Upper lobe of right lung (tissue), 1 donor: ENCODE results near the gene ASCC1. TPM values are rescaled to one million over a fixed set of nuclear protein-coding genes. Genes with fewer than 3 reads are reported as not detected.

ENCODE experiments used
- ATAC-seq: fragments of 200-7000 bp; cut with Tn5 transposase; one replicate; pipeline ENCODE4 v1.9.1; 2020; ENCODE audit warnings: mild to moderate bottlenecking, moderate library complexity
- DNase-seq: peaks from one replicate; pipeline ENCODE4 v3.0.0-alpha.2; 2020
- H3K27ac ChIP-seq: fragments of 200-600 bp; one replicate; pipeline ENCODE4 v1.8.0; 2022
- H3K27me3 ChIP-seq: fragments of 200-600 bp; one replicate; pipeline ENCODE4 v1.8.0; 2022; ENCODE audit warnings: mild to moderate bottlenecking
- H3K36me3 ChIP-seq: fragments of 200-600 bp; one replicate; pipeline ENCODE4 v1.8.0; 2022
- H3K4me1 ChIP-seq: fragments of 200-600 bp; one replicate; pipeline ENCODE4 v1.8.0; 2022
- H3K4me3 ChIP-seq: fragments of 200-600 bp; one replicate; pipeline ENCODE4 v1.8.0; 2022; ENCODE audit warnings: mild to moderate bottlenecking
- H3K9me3 ChIP-seq: fragments of 200-600 bp; one replicate; pipeline ENCODE4 v1.8.0; 2022
- CTCF ChIP-seq: fragments of 200-600 bp; IDR thresholded peaks from one replicate; pipeline ENCODE4 v1.8.0; 2022; ENCODE audit warnings: antibody characterized with exemption
- intact Hi-C: fragments of 100-400 bp; cut with DNase I; formaldehyde crosslinking; loops from one replicate; pipeline ENCODE4 v1.11.0; 2022
- total RNA-seq: library from RNA; stranded (reverse); fragmentation: NEBNext Ultra II Directional; extraction: Animal tissue kit (Norgen Biotek cat#: 25700); gene quantifications from one replicate; pipeline ENCODE4 v1.2.1, GENCODE V29; 2021
- donor health status: DM: no; HTN: yes; CAD: no; lungs with severe emphysema.

Gene ASCC1
- total RNA-seq, 1 donor from 2014 or later, result 27.4 TPM

GRCh38 chr10:72134785-72135767 lies 81.0 kb downstream of the ASCC1 start:
- intact Hi-C loops, result no loop called here
- H3K4me1 ChIP-seq, result peaks cover 6% of the 10 kb centered on the region
- no peaks in the 10 kb centered on the region for H3K9me3 ChIP-seq
- peaks cover 7% of the 10 kb centered on the region for H3K36me3 ChIP-seq
- H3K27me3 ChIP-seq, result no peaks in the 10 kb centered on the region
- H3K4me3 ChIP-seq, result no peak overlapping the region
- ATAC-seq (peak; percentile 57), DNase-seq (no peak)
- H3K27ac ChIP-seq, result no peak overlapping the region
- TF ChIP-seq CTCF, result no peak

GRCh38 chr10:72133517-72133916 lies 82.6 kb downstream of the ASCC1 start:
- Histone ChIP-seq H3K4me3 (no peak overlapping the region), H3K27me3 (no peaks in the 10 kb centered on the region), H3K4me1 (peaks cover 6% of the 10 kb centered on the region), H3K36me3 (peaks cover 10% of the 10 kb centered on the region), H3K9me3 (no peaks in the 10 kb centered on the region), H3K27ac (no peak overlapping the region)
- DNase-seq (no peak), ATAC-seq (peak; percentile 92)
- no peak for TF ChIP-seq CTCF
- intact Hi-C loops, result no loop called here

GRCh38 chr10:72132854-72133253 lies 83.2 kb downstream of the ASCC1 start:
- H3K4me1 ChIP-seq, result peaks cover 6% of the 10 kb centered on the region

GRCh38 chr10:72127571-72127970 lies 88.5 kb downstream of the ASCC1 start:
- no peak for ATAC-seq
- Histone ChIP-seq H3K27me3 (no peaks in the 10 kb centered on the region), H3K4me3 (no peak overlapping the region), H3K36me3 (peaks cover 9% of the 10 kb centered on the region), H3K27ac (no peak overlapping the region), H3K9me3 (no peaks in the 10 kb centered on the region), H3K4me1 (no peaks in the 10 kb centered on the region)
- TF ChIP-seq CTCF, result no peak
- DNase-seq, result no peak
- intact Hi-C loops, result no loop called here

More at GRCh38 chr10:72132854-72133253, 83.2 kb downstream of the ASCC1 start:
- Histone ChIP-seq H3K27me3 (no peaks in the 10 kb centered on the region), H3K4me3 (no peak overlapping the region), H3K27ac (no peak overlapping the region), H3K9me3 (no peaks in the 10 kb centered on the region), H3K36me3 (peaks cover 10% of the 10 kb centered on the region)
- intact Hi-C loops, result no loop called here
- no peak for TF ChIP-seq CTCF
- no peak for ATAC-seq
- no peak for DNase-seq

GRCh38 chr10:72126872-72127232 lies 89.2 kb downstream of the ASCC1 start:
- DNase-seq (no peak), ATAC-seq (no peak)
- H3K4me1 ChIP-seq, result no peaks in the 10 kb centered on the region
- no peak overlapping the region for H3K4me3 ChIP-seq
- no peak overlapping the region for H3K27ac ChIP-seq
- H3K9me3 ChIP-seq, result no peaks in the 10 kb centered on the region
- H3K27me3 ChIP-seq, result no peaks in the 10 kb centered on the region
- H3K36me3 ChIP-seq, result peaks cover 5% of the 10 kb centered on the region
- no peak for TF ChIP-seq CTCF
- intact Hi-C loops, result no loop called here
